ENCODE measurements around the gene PEAK3. TPM values are rescaled to one million over a fixed set of nuclear protein-coding genes. Genes with fewer than 3 reads are reported as not detected.

The PEAK3 gene
- total and polyA plus RNA-seq, 2 donors = 0.05 to 0.34 TPM

DNA sequence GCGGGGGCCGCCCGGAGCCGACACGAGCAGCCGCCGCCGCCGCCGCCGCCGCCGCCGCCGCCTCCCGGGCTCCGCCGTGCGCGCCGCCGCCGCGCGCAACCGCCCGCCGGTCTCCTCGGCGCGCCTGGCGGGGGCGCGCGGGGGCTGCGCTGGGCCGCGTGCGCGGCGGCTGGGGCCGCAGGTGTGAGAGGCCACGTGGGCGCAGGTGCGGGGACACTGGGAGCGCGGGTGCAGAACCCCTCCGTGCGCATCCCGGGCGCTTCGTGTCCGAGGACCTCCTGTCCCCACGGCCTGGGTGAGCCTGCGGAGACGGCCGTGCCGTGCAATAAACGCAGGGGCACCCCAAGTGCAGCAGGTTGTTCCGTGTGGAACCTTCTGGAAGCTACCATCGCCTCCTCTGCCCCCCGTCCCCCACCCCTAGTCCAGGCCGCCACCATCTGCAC, 26.2 kb upstream of the PEAK3 start, which contains the start of gene LINGO3:
Gene LINGO3 (minus strand): TSS at position 41 of the 443 bp plus-strand sequence. CDS start 16,378 bp downstream, outside the sequence.
- WGBS = 9% methylated on average over 63 of the region's 63 CpGs
- Histone ChIP-seq H3K36me3 (ENCODE audit: control insufficient read depth in 2 of 2, insufficient read depth in 2 of 2, low read length in 1 of 2) (no peaks in the 10 kb centered on the region), H3K4me3 (ENCODE audit: low read length in 2 of 2) (peak within 1 kb of the TSS in 1 of 2 donors; percentile 28), H3K27ac (ENCODE audit: low read depth in 1 of 2, low read length in 1 of 2) (no peak within 1 kb of the TSS), H3K4me1 (ENCODE audit: control insufficient read depth in 2 of 2, insufficient read depth in 2 of 2, low read length in 2 of 2) (peaks cover 8 to 16% of the 10 kb centered on the region in 2 donors), H3K27me3 (ENCODE audit: control insufficient read depth in 2 of 2, insufficient read depth in 1 of 2, low read length in 1 of 2) (peaks cover 56 to 97% of the 10 kb centered on the region in 2 donors), H3K9me3 (ENCODE audit: control insufficient read depth in 2 of 2, insufficient read depth in 1 of 2, low read length in 1 of 2) (peaks cover under 1 to 14% of the 10 kb centered on the region in 2 donors)
- no peak for DNase-seq (ENCODE audit: low read depth in 6 of 9, low spot score in 9 of 9)

GRCh38 chr19:2307518-2308012, 25.6 kb upstream of the PEAK3 start:
- Histone ChIP-seq H3K9me3 (ENCODE audit: control insufficient read depth in 2 of 2, insufficient read depth in 1 of 2, low read length in 1 of 2) (peaks cover 0 to 13% of the 10 kb centered on the region in 2 donors), H3K36me3 (ENCODE audit: control insufficient read depth in 2 of 2, insufficient read depth in 2 of 2, low read length in 1 of 2) (no peaks in the 10 kb centered on the region), H3K4me3 (ENCODE audit: low read length in 2 of 2) (peak overlapping the region in 1 of 2 donors; percentile 28), H3K4me1 (ENCODE audit: control insufficient read depth in 2 of 2, insufficient read depth in 2 of 2, low read length in 2 of 2) (peaks cover 3 to 16% of the 10 kb centered on the region in 2 donors), H3K27me3 (ENCODE audit: control insufficient read depth in 2 of 2, insufficient read depth in 1 of 2, low read length in 1 of 2) (peaks cover 58 to 97% of the 10 kb centered on the region in 2 donors), H3K27ac (ENCODE audit: low read depth in 1 of 2, low read length in 1 of 2) (no peak overlapping the region)
- whole genome bisulfite sequencing = 19% methylated on average over 33 of the region's 33 CpGs
- no peak for DNase-seq (ENCODE audit: low read depth in 6 of 9, low spot score in 9 of 9)

DNA sequence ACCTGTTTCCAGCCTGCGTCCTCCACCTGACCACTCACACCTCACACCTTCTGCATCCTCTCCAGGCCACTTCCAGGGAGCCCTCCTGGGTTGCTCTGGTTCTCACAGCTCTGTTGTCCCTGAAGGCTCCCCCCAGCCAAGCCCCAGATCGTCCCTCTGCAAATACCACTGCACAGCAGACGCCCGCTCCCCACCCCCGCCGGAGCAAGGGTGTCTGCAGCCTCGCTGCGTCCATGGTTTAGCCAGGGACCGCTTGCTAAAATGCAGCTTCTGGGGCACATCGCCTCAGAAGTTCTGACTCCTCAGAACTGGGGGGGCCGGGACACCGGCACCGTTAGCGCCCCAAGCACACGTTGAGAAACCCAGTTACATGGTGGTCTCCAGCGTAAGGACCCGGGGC, 25.0 kb upstream of the PEAK3 start:
- peaks cover 0 to 13% of the 10 kb centered on the region in 2 donors for H3K9me3 ChIP-seq (ENCODE audit: control insufficient read depth in 2 of 2, insufficient read depth in 1 of 2, low read length in 1 of 2)
- no peak for DNase-seq (ENCODE audit: low read depth in 6 of 9, low spot score in 9 of 9)
- no peak overlapping the region for H3K27ac ChIP-seq (ENCODE audit: low read depth in 1 of 2, low read length in 1 of 2)
- no peaks in the 10 kb centered on the region for H3K36me3 ChIP-seq (ENCODE audit: control insufficient read depth in 2 of 2, insufficient read depth in 2 of 2, low read length in 1 of 2)
- peaks cover 58 to 97% of the 10 kb centered on the region in 2 donors for H3K27me3 ChIP-seq (ENCODE audit: control insufficient read depth in 2 of 2, insufficient read depth in 1 of 2, low read length in 1 of 2)
- WGBS = 65% methylated on average over 17 of the region's 17 CpGs
- peaks cover 3 to 14% of the 10 kb centered on the region in 2 donors for H3K4me1 ChIP-seq (ENCODE audit: control insufficient read depth in 2 of 2, insufficient read depth in 2 of 2, low read length in 2 of 2)
- H3K4me3 ChIP-seq (ENCODE audit: low read length in 2 of 2) = no peak overlapping the region

GRCh38 chr19:2306281-2306806, 24.4 kb upstream of the PEAK3 start:
- H3K27ac ChIP-seq (ENCODE audit: low read depth in 1 of 2, low read length in 1 of 2) = no peak overlapping the region
- 71% methylated on average over 19 of the region's 19 CpGs for WGBS
- peaks cover 3 to 14% of the 10 kb centered on the region in 2 donors for H3K4me1 ChIP-seq (ENCODE audit: control insufficient read depth in 2 of 2, insufficient read depth in 2 of 2, low read length in 2 of 2)
- H3K36me3 ChIP-seq (ENCODE audit: control insufficient read depth in 2 of 2, insufficient read depth in 2 of 2, low read length in 1 of 2) = no peaks in the 10 kb centered on the region
- DNase-seq (ENCODE audit: low read depth in 6 of 9, low spot score in 9 of 9) = no peak
- peaks cover 0 to 13% of the 10 kb centered on the region in 2 donors for H3K9me3 ChIP-seq (ENCODE audit: control insufficient read depth in 2 of 2, insufficient read depth in 1 of 2, low read length in 1 of 2)
- no peak overlapping the region for H3K4me3 ChIP-seq (ENCODE audit: low read length in 2 of 2)
- H3K27me3 ChIP-seq (ENCODE audit: control insufficient read depth in 2 of 2, insufficient read depth in 1 of 2, low read length in 1 of 2) = peaks cover 60 to 98% of the 10 kb centered on the region in 2 donors

GRCh38 chr19:2305452-2306280, 23.7 kb upstream of the PEAK3 start:
- no peak overlapping the region for H3K27ac ChIP-seq (ENCODE audit: low read depth in 1 of 2, low read length in 1 of 2)
- H3K36me3 ChIP-seq (ENCODE audit: control insufficient read depth in 2 of 2, insufficient read depth in 2 of 2, low read length in 1 of 2) = no peaks in the 10 kb centered on the region
- peaks cover 66 to 98% of the 10 kb centered on the region in 2 donors for H3K27me3 ChIP-seq (ENCODE audit: control insufficient read depth in 2 of 2, insufficient read depth in 1 of 2, low read length in 1 of 2)
- peaks cover 0 to 13% of the 10 kb centered on the region in 2 donors for H3K9me3 ChIP-seq (ENCODE audit: control insufficient read depth in 2 of 2, insufficient read depth in 1 of 2, low read length in 1 of 2)
- peaks cover 3 to 14% of the 10 kb centered on the region in 2 donors for H3K4me1 ChIP-seq (ENCODE audit: control insufficient read depth in 2 of 2, insufficient read depth in 2 of 2, low read length in 2 of 2)
- no peak overlapping the region for H3K4me3 ChIP-seq (ENCODE audit: low read length in 2 of 2)
- 74% methylated on average over 19 of the region's 19 CpGs for WGBS
- no peak for DNase-seq (ENCODE audit: low read depth in 6 of 9, low spot score in 9 of 9)

DNA sequence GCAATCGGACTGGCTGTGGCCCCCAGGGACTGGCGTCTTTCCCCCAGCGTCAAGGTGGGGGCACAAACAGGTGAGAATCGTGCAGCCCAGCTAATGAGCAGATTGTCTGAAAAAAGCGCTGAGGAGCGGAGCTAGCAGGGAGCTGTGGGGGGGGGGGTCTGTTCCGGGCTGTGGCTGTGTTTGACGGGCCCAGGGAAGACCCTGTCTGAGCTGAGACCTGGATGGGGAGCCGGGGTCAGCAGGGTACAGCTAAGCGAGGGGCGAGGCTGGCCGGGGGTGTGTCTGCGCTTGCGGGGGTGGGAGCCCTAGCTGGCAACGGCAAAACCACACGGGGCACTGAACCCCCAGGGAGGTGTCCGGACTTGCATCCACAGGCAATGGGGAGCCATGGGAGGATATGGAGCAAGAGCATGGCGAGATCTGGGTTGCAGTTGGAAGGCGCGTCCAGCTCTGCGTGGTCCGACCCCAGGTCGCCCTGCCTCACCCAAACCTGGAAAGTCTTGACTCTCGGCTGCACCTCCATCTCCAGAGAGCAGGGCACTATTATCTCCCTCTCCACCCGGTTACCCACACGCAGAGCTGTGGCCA, 21.3 kb upstream of the PEAK3 start:
- WGBS = 71% methylated on average over 26 of the region's 26 CpGs
- DNase-seq (ENCODE audit: low read depth in 6 of 9, low spot score in 9 of 9) = no peak
- Histone ChIP-seq H3K4me1 (ENCODE audit: control insufficient read depth in 2 of 2, insufficient read depth in 2 of 2, low read length in 2 of 2) (peaks cover 3 to 12% of the 10 kb centered on the region in 2 donors), H3K36me3 (ENCODE audit: control insufficient read depth in 2 of 2, insufficient read depth in 2 of 2, low read length in 1 of 2) (no peaks in the 10 kb centered on the region), H3K9me3 (ENCODE audit: control insufficient read depth in 2 of 2, insufficient read depth in 1 of 2, low read length in 1 of 2) (peaks cover 0 to 9% of the 10 kb centered on the region in 2 donors), H3K27ac (ENCODE audit: low read depth in 1 of 2, low read length in 1 of 2) (peak overlapping the region in 1 of 2 donors; percentile 11), H3K4me3 (ENCODE audit: low read length in 2 of 2) (no peak overlapping the region), H3K27me3 (ENCODE audit: control insufficient read depth in 2 of 2, insufficient read depth in 1 of 2, low read length in 1 of 2) (peaks cover 52 to 82% of the 10 kb centered on the region in 2 donors)

GRCh38 chr19:2302319-2303210, 20.6 kb upstream of the PEAK3 start:
- no peak for DNase-seq (ENCODE audit: low read depth in 6 of 9, low spot score in 9 of 9)
- H3K4me3 ChIP-seq (ENCODE audit: low read length in 2 of 2) = no peak overlapping the region
- H3K9me3 ChIP-seq (ENCODE audit: control insufficient read depth in 2 of 2, insufficient read depth in 1 of 2, low read length in 1 of 2) = peaks cover 0 to 6% of the 10 kb centered on the region in 2 donors
- H3K27me3 ChIP-seq (ENCODE audit: control insufficient read depth in 2 of 2, insufficient read depth in 1 of 2, low read length in 1 of 2) = peaks cover 45 to 76% of the 10 kb centered on the region in 2 donors
- H3K27ac ChIP-seq (ENCODE audit: low read depth in 1 of 2, low read length in 1 of 2) = no peak overlapping the region
- no peaks in the 10 kb centered on the region for H3K36me3 ChIP-seq (ENCODE audit: control insufficient read depth in 2 of 2, insufficient read depth in 2 of 2, low read length in 1 of 2)
- 20% methylated on average over 62 of the region's 62 CpGs for WGBS
- peaks cover 0 to 9% of the 10 kb centered on the region in 2 donors for H3K4me1 ChIP-seq (ENCODE audit: control insufficient read depth in 2 of 2, insufficient read depth in 2 of 2, low read length in 2 of 2)

DNA sequence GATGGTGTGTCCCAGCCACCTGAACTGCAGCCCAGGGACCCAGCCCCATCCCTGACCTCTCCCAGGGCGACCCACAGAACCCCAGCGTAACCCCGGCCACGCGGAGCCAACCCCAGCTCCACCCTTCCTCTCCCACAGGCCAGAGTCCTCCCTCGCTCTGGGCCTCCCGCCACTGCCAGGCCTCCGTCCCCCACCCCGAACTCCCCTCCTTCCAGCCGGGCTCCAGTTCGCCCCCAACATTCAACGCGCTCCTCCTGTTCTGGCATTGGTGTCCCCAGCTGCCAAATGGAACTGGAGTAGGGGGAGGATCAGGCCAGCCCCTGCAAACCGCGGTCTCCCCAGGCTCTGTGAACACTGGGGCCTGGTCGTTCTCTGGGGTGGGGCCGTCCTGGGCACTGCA, 18.6 kb upstream of the PEAK3 start:
- H3K9me3 ChIP-seq (ENCODE audit: control insufficient read depth in 2 of 2, insufficient read depth in 1 of 2, low read length in 1 of 2) = no peaks in the 10 kb centered on the region
- H3K4me1 ChIP-seq (ENCODE audit: control insufficient read depth in 2 of 2, insufficient read depth in 2 of 2, low read length in 2 of 2) = peaks cover 0 to 8% of the 10 kb centered on the region in 2 donors
- peaks cover 25 to 63% of the 10 kb centered on the region in 2 donors for H3K27me3 ChIP-seq (ENCODE audit: control insufficient read depth in 2 of 2, insufficient read depth in 1 of 2, low read length in 1 of 2)
- no peaks in the 10 kb centered on the region for H3K36me3 ChIP-seq (ENCODE audit: control insufficient read depth in 2 of 2, insufficient read depth in 2 of 2, low read length in 1 of 2)
- 93% methylated on average over 17 of the region's 17 CpGs for WGBS
- H3K27ac ChIP-seq (ENCODE audit: low read depth in 1 of 2, low read length in 1 of 2) = no peak overlapping the region
- H3K4me3 ChIP-seq (ENCODE audit: low read length in 2 of 2) = no peak overlapping the region
- no peak for DNase-seq (ENCODE audit: low read depth in 6 of 9, low spot score in 9 of 9)
